SU-DHL-6 (cell line): ENCODE measurements around the gene SLC6A8.

Experiments
- H2AFZ ChIP-seq: fragments of 200-600 bp; sonication (generic); 2 replicates; pipeline ENCODE4 v1.6.1; 2014; ENCODE audit warnings: low read depth, mild to moderate bottlenecking, moderate library complexity, mixed read lengths, antibody characterized with exemption, low read length; ENCODE audit not compliant: severe bottlenecking
- H3F3A ChIP-seq: fragments of 200-600 bp; shearing (Covaris generic); 2 replicates; pipeline ENCODE4 v1.6.0; 2016; ENCODE audit warnings: antibody characterized with exemption, mild to moderate bottlenecking; ENCODE audit not compliant: insufficient read depth
- H3K27ac ChIP-seq: fragments of 200-600 bp; sonication (generic); 2 replicates; pipeline ENCODE4 v1.5.1; 2016; ENCODE audit warnings: low read depth, mild to moderate bottlenecking, low read length, moderate library complexity, mixed read lengths
- H3K27me3 ChIP-seq: fragments of 200-600 bp; sonication (generic), shearing (Covaris generic); 2 replicates; pipeline ENCODE4 v1.6.0; 2014; ENCODE audit warnings: mild to moderate bottlenecking, low read length
- H3K36me3 ChIP-seq: fragments of 200-600 bp; sonication (generic); 2 replicates; pipeline ENCODE4 v1.6.1; 2014; ENCODE audit warnings: mild to moderate bottlenecking, low read length, mixed read lengths
- H3K4me2 ChIP-seq: fragments of 300-600, 200-600 bp; shearing (Covaris generic), sonication (generic); 2 replicates; pipeline ENCODE4 v1.6.0; 2014; ENCODE audit warnings: low read length, low read depth, mild to moderate bottlenecking; ENCODE audit not compliant: poor library complexity, severe bottlenecking
- H3K4me3 ChIP-seq: fragments of 200-600 bp; sonication (generic); 2 replicates; pipeline ENCODE4 v1.5.1; 2014; ENCODE audit warnings: antibody characterized with exemption, low read length, mild to moderate bottlenecking, mixed read lengths; ENCODE audit not compliant: insufficient read depth, poor library complexity, severe bottlenecking
- H3K79me2 ChIP-seq: fragments of 200-600 bp; sonication (generic); 2 replicates; pipeline ENCODE4 v1.6.1; 2014; ENCODE audit warnings: mild to moderate bottlenecking, low read length, moderate library complexity; ENCODE audit not compliant: insufficient read depth
- H3K9ac ChIP-seq: fragments of 200-600 bp; sonication (generic); 2 replicates; pipeline ENCODE4 v1.7.0; 2014; ENCODE audit warnings: mild to moderate bottlenecking, low read length
- H3K9me2 ChIP-seq: fragments of 200-600 bp; sonication (generic); replicated peaks from 2 replicates; pipeline ENCODE4 v1.6.1; 2014; ENCODE audit warnings: low read length; ENCODE audit not compliant: insufficient read depth
- H3K9me3 ChIP-seq: fragments of 200-600 bp; sonication (generic); 2 replicates; pipeline ENCODE4 v1.6.1; 2014; ENCODE audit warnings: low read length, mixed read lengths; ENCODE audit not compliant: insufficient read depth
- H4K20me1 ChIP-seq: fragments of 200-600 bp; sonication (generic); 2 replicates; pipeline ENCODE4 v1.6.1; 2014; ENCODE audit warnings: low read depth, mild to moderate bottlenecking, antibody characterized with exemption, low read length, moderate library complexity, mixed read lengths
- CTCF ChIP-seq: fragments of 200-600 bp; sonication (generic); IDR thresholded peaks from one replicate; pipeline ENCODE4 v1.5.1; 2017; ENCODE audit warnings: antibody characterized with exemption, mild to moderate bottlenecking, low read length, moderate library complexity; ENCODE audit not compliant: insufficient read depth, poor library complexity, severe bottlenecking
- EZH2phosphoT487 ChIP-seq: fragments of 200-600 bp; sonication (generic), shearing (Covaris generic); conservative IDR thresholded peaks from 2 replicates; pipeline ENCODE4 v1.6.1; 2018; ENCODE audit warnings: mild to moderate bottlenecking, antibody characterized with exemption, low read length, moderate library complexity, mixed read lengths

Gene SLC6A8

GRCh38 chrX:153686711-153687110 lies 1.0 kb upstream of the SLC6A8 start:
- Histone ChIP-seq H3K36me3 (no peaks in the 10 kb centered on the region), H3F3A (no peaks in the 10 kb centered on the region), H3K9ac (no peak overlapping the region), H3K4me2 (no peak overlapping the region), H3K79me2 (no peaks in the 10 kb centered on the region), H2AFZ (no peak overlapping the region), H3K27me3 (no peaks in the 10 kb centered on the region), H3K9me2 (no peaks in the 10 kb centered on the region), H3K4me3 (no peak overlapping the region), H4K20me1 (no peaks in the 10 kb centered on the region), H3K9me3 (no peaks in the 10 kb centered on the region), H3K27ac (no peak overlapping the region)
- TF ChIP-seq EZH2phosphoT487 = no peak
- no peak for TF ChIP-seq CTCF

GRCh38 chrX:153688071-153688470 lies 345 bp downstream of the SLC6A8 start:
- no peaks in the 10 kb centered on the region for H3K27me3 ChIP-seq
- no peaks in the 10 kb centered on the region for H3K79me2 ChIP-seq
- no peak overlapping the region for H3K4me2 ChIP-seq
- H2AFZ ChIP-seq = no peak overlapping the region
- TF ChIP-seq CTCF (no peak), EZH2phosphoT487 (no peak)
- no peak overlapping the region for H3K4me3 ChIP-seq
- no peaks in the 10 kb centered on the region for H3K9me3 ChIP-seq
- no peaks in the 10 kb centered on the region for H3K36me3 ChIP-seq
- no peak overlapping the region for H3K27ac ChIP-seq
- H3K9ac ChIP-seq = no peak overlapping the region
- H3K9me2 ChIP-seq = no peaks in the 10 kb centered on the region
- no peaks in the 10 kb centered on the region for H3F3A ChIP-seq
- H4K20me1 ChIP-seq = no peaks in the 10 kb centered on the region

- H2AFZ ChIP-seq = no peak overlapping the region
- TF ChIP-seq CTCF (no peak), EZH2phosphoT487 (no peak)
- no peaks in the 10 kb centered on the region for H3K27me3 ChIP-seq
- H3K36me3 ChIP-seq = no peaks in the 10 kb centered on the region
- H3K79me2 ChIP-seq = no peaks in the 10 kb centered on the region
- H3K4me2 ChIP-seq = no peak overlapping the region
- H3K27ac ChIP-seq = no peak overlapping the region
- H3K4me3 ChIP-seq = no peak overlapping the region
- no peak overlapping the region for H3K9ac ChIP-seq
- H3K9me2 ChIP-seq = no peaks in the 10 kb centered on the region
- H4K20me1 ChIP-seq = no peaks in the 10 kb centered on the region
- no peaks in the 10 kb centered on the region for H3K9me3 ChIP-seq
- no peaks in the 10 kb centered on the region for H3F3A ChIP-seq
Measured at GRCh38 chrX:153688506-153688905, 780 bp downstream of the SLC6A8 start.
